A673 (cell line): ENCODE measurements around the gene OXSR1. TPM values are rescaled to one million over a fixed set of nuclear protein-coding genes. Genes with fewer than 3 reads are reported as not detected.

Experiments
- BruUV-seq: library from RNA; stranded (reverse); fragments of 400-500 nt; replicated peaks from 2 replicates; lab custom pipeline; 2021; lab: Mats Ljungman, UMichigan
- CTCF ChIA-PET: fragments of 300-600 bp; sonication (Branson Sonifier 250); formaldehyde crosslinking; loops from one replicate; lab custom pipeline; 2022; ENCODE audit warnings: antibody characterized with exemption; lab: Charles Lee
- POLR2A ChIA-PET: fragments of 300-600 bp; sonication (Branson Sonifier 250); formaldehyde crosslinking; loops from one replicate; lab custom pipeline; 2022; ENCODE audit warnings: antibody characterized with exemption; ENCODE audit not compliant: low non-redundant PET; lab: Charles Lee
- DNase-seq: peaks from one replicate; pipeline ENCODE4 v3.0.0-alpha.2; 2015; ENCODE audit warnings: low spot score
- H3K27ac ChIP-seq: fragments of 200-600 bp; sonication (generic); 2 replicates; pipeline ENCODE4 v1.5.1; 2016; ENCODE audit warnings: mixed run types, low read depth, mild to moderate bottlenecking, mixed read lengths, antibody characterized with exemption, low read length; ENCODE audit not compliant: poor library complexity, severe bottlenecking
- H3K27me3 ChIP-seq: fragments of 200-600 bp; sonication (generic); replicated peaks from 2 replicates; pipeline ENCODE4 v1.6.1; 2017; ENCODE audit warnings: mixed run types, low read depth, mild to moderate bottlenecking, mixed read lengths, antibody characterized with exemption, low read length; ENCODE audit not compliant: insufficient read depth, poor library complexity
- H3K36me3 ChIP-seq: fragments of 200-600 bp; sonication (generic); 2 replicates; pipeline ENCODE4 v1.6.1; 2016; ENCODE audit warnings: mixed run types, mild to moderate bottlenecking, mixed read lengths, antibody characterized with exemption, low read length; ENCODE audit not compliant: insufficient read depth, poor library complexity, severe bottlenecking
- H3K4me1 ChIP-seq: fragments of 200-600 bp; sonication (generic); 2 replicates; pipeline ENCODE4 v1.6.1; 2017; ENCODE audit warnings: mixed run types, mild to moderate bottlenecking, mixed read lengths, antibody characterized with exemption, low read length; ENCODE audit not compliant: insufficient read depth, poor library complexity, severe bottlenecking
- H3K4me3 ChIP-seq: fragments of 200-600 bp; sonication (generic); 2 replicates; pipeline ENCODE4 v1.5.1; 2016; ENCODE audit warnings: low read depth, mixed run types, mild to moderate bottlenecking, mixed read lengths, low read length; ENCODE audit not compliant: poor library complexity, severe bottlenecking
- H3K9me3 ChIP-seq: fragments of 200-600 bp; sonication (generic); 2 replicates; pipeline ENCODE4 v1.6.1; 2016; ENCODE audit warnings: mixed run types, low read depth, mild to moderate bottlenecking, mixed read lengths, antibody characterized with exemption, low read length; ENCODE audit not compliant: poor library complexity, severe bottlenecking
- CTCF ChIP-seq: fragments of 300-800, 200-600 bp; sonication (generic); conservative IDR thresholded peaks from 2 replicates; pipeline ENCODE4 v1.5.1; 2017; ENCODE audit warnings: low read depth, mild to moderate bottlenecking, antibody characterized with exemption, low read length, moderate library complexity, mixed read lengths
- EZH2 ChIP-seq: fragments of 200-600 bp; sonication (generic); IDR thresholded peaks from 2 replicates; pipeline ENCODE4 v1.6.1; 2017; ENCODE audit warnings: borderline replicate concordance, low read depth, mild to moderate bottlenecking, mixed read lengths, antibody characterized with exemption, low read length; ENCODE audit not compliant: poor library complexity, severe bottlenecking
- intact Hi-C: fragments of 100-400 bp; cut with micrococcal nuclease; formaldehyde crosslinking; loops from one replicate; pipeline ENCODE4 v1.10.0; 2022; ENCODE audit not compliant: unreplicated experiment
- total RNA-seq: library from RNA; stranded (reverse); gene quantifications from 2 replicates; pipeline ENCODE4 v1.2.3, GENCODE V29; 2021

OXSR1 gene
- total RNA-seq, 1 experiment from 2014 or later: 30.9 TPM

- H3K27ac ChIP-seq: no peak overlapping the region
- TF ChIP-seq CTCF: no peak
- no peak for TF ChIP-seq EZH2
- no TSS peak for BruUV-seq
- no peaks in the 10 kb centered on the region for H3K36me3 ChIP-seq
- no peak overlapping the region for H3K4me3 ChIP-seq
- H3K27me3 ChIP-seq: no peaks in the 10 kb centered on the region
- no peaks in the 10 kb centered on the region for H3K9me3 ChIP-seq
- POLR2A ChIA-PET: no interaction called here
- no peaks in the 10 kb centered on the region for H3K4me1 ChIP-seq
- no peak for DNase-seq
- CTCF ChIA-PET: no interaction called here
- intact Hi-C loops: no loop called here
Measured at GRCh38 chr3:38150780-38151528, 14.4 kb upstream of the OXSR1 start.

- CTCF ChIA-PET: no interaction called here
- BruUV-seq: no TSS peak
- no peak for TF ChIP-seq CTCF
- TF ChIP-seq EZH2: no peak
- no peaks in the 10 kb centered on the region for H3K9me3 ChIP-seq
- no peaks in the 10 kb centered on the region for H3K36me3 ChIP-seq
- POLR2A ChIA-PET: no interaction called here
- no peaks in the 10 kb centered on the region for H3K27me3 ChIP-seq
- H3K4me3 ChIP-seq: no peak overlapping the region
- H3K4me1 ChIP-seq: no peaks in the 10 kb centered on the region
- intact Hi-C loops: no loop called here
- no peak for DNase-seq
- H3K27ac ChIP-seq: no peak overlapping the region
Measured at GRCh38 chr3:38151667-38152265, 13.6 kb upstream of the OXSR1 start.

- POLR2A ChIA-PET: no interaction called here
- no peaks in the 10 kb centered on the region for H3K4me1 ChIP-seq
- no peaks in the 10 kb centered on the region for H3K27me3 ChIP-seq
- TF ChIP-seq CTCF (no peak), EZH2 (no peak)
- CTCF ChIA-PET: no interaction called here
- no peaks in the 10 kb centered on the region for H3K9me3 ChIP-seq
- intact Hi-C loops: no loop called here
- no TSS peak for BruUV-seq
- no peak overlapping the region for H3K27ac ChIP-seq
- H3K36me3 ChIP-seq: no peaks in the 10 kb centered on the region
- DNase-seq: no peak
- no peak overlapping the region for H3K4me3 ChIP-seq
Measured at GRCh38 chr3:38152609-38153008, 12.7 kb upstream of the OXSR1 start.
